H9 (cell line): ENCODE data around the gene DDX6. TPM values are rescaled to one million over a fixed set of nuclear protein-coding genes. Genes with fewer than 3 reads are reported as not detected.
"Not testable (repeated sequence)": the region's sequence is repeated elsewhere in the genome, so short reads cannot be mapped to it uniquely, and the experiment has no call there.

Experiments
- DNase-seq: peaks from one replicate; pipeline ENCODE4 v3.0.0-alpha.2; 2017
- H2AFZ ChIP-seq: one replicate; pipeline ENCODE4 v1.6.1; 2013; ENCODE audit warnings: mild to moderate bottlenecking, low read length, control low read depth, moderate library complexity
- H2AK5ac ChIP-seq: 2 replicates; pipeline ENCODE4 v1.6.1; 2013; ENCODE audit warnings: low read length, control low read depth, mixed read lengths; ENCODE audit not compliant: insufficient read length
- H2BK120ac ChIP-seq: one replicate; pipeline ENCODE4 v1.6.1; 2013; ENCODE audit warnings: low read depth, mild to moderate bottlenecking, low read length, control low read depth, inconsistent platforms; ENCODE audit not compliant: poor library complexity, severe bottlenecking
- H2BK12ac ChIP-seq: 2 replicates; pipeline ENCODE4 v1.6.1; 2013; ENCODE audit warnings: low read length, control low read depth, mixed read lengths, low read depth; ENCODE audit not compliant: insufficient read length
- H2BK15ac ChIP-seq: 2 replicates; pipeline ENCODE4 v1.6.1; 2013; ENCODE audit warnings: low read depth, low read length, control low read depth
- H2BK20ac ChIP-seq: one replicate; pipeline ENCODE4 v1.6.1; 2013; ENCODE audit warnings: low read depth, mild to moderate bottlenecking, low read length, control low read depth, inconsistent platforms; ENCODE audit not compliant: poor library complexity, severe bottlenecking
- H2BK5ac ChIP-seq: 2 replicates; pipeline ENCODE4 v1.6.1; 2013; ENCODE audit warnings: low read length, control low read depth, mixed read lengths; ENCODE audit not compliant: insufficient read length
- H3K14ac ChIP-seq: 2 replicates; pipeline ENCODE4 v1.6.1; 2013; ENCODE audit warnings: low read length, control low read depth; ENCODE audit not compliant: insufficient read depth
- H3K18ac ChIP-seq: 2 replicates; pipeline ENCODE4 v1.6.1; 2013; ENCODE audit warnings: low read depth, mild to moderate bottlenecking, mixed read lengths, low read length, control low read depth; ENCODE audit not compliant: insufficient read length
- H3K23ac ChIP-seq: 2 replicates; pipeline ENCODE4 v1.6.1; 2013; ENCODE audit warnings: low read length, control low read depth, mixed read lengths, low read depth; ENCODE audit not compliant: insufficient read length
- H3K23me2 ChIP-seq: 2 replicates; pipeline ENCODE4 v1.6.1; 2013; ENCODE audit warnings: low read depth, mild to moderate bottlenecking, mixed read lengths, low read length, control low read depth; ENCODE audit not compliant: insufficient read length, poor library complexity, severe bottlenecking
- H3K27ac ChIP-seq: 2 replicates; pipeline ENCODE4 v1.5.1; 2013; ENCODE audit warnings: low read length, control low read depth, mixed read lengths, low read depth; ENCODE audit not compliant: insufficient read length
- H3K27me3 ChIP-seq: 2 replicates; pipeline ENCODE4 v1.6.1; 2013; ENCODE audit warnings: low read length, control low read depth, inconsistent platforms; ENCODE audit not compliant: insufficient read depth
- H3K4ac ChIP-seq: 2 replicates; pipeline ENCODE4 v1.6.1; 2013; ENCODE audit warnings: low read depth, mild to moderate bottlenecking, control low read depth, inconsistent platforms, low read length, moderate library complexity
- H3K4me1 ChIP-seq: 2 replicates; pipeline ENCODE4 v1.6.1; 2013; ENCODE audit warnings: low read length, control low read depth, inconsistent platforms; ENCODE audit not compliant: insufficient read depth
- H3K4me2 ChIP-seq: 2 replicates; pipeline ENCODE4 v1.6.1; 2013; ENCODE audit warnings: low read length, control low read depth, mixed read lengths; ENCODE audit not compliant: insufficient read length, insufficient read depth
- H3K56ac ChIP-seq: 2 replicates; pipeline ENCODE4 v1.6.1; 2013; ENCODE audit warnings: low read depth, mild to moderate bottlenecking, mixed read lengths, low read length, control low read depth; ENCODE audit not compliant: insufficient read length
- H3K79me1 ChIP-seq: 2 replicates; pipeline ENCODE4 v1.6.1; 2013; ENCODE audit warnings: low read depth, mild to moderate bottlenecking, moderate library complexity, low read length, control low read depth, inconsistent platforms; ENCODE audit not compliant: insufficient read depth, poor library complexity, severe bottlenecking
- H3K79me2 ChIP-seq: 2 replicates; pipeline ENCODE4 v1.6.1; 2013; ENCODE audit warnings: low read length, control low read depth, inconsistent platforms; ENCODE audit not compliant: insufficient read depth
- H3K9ac ChIP-seq: 2 replicates; pipeline ENCODE4 v1.6.1; 2013; ENCODE audit warnings: low read length, control low read depth, mixed read lengths; ENCODE audit not compliant: insufficient read length; ENCODE audit errors: extremely low read depth
- H3K9me3 ChIP-seq: one replicate; pipeline ENCODE4 v1.6.1; 2013; ENCODE audit warnings: low read depth, low read length, inconsistent platforms; ENCODE audit not compliant: control insufficient read depth
- H3T11ph ChIP-seq: one replicate; pipeline ENCODE4 v1.6.1; 2013; ENCODE audit warnings: mild to moderate bottlenecking, low read length, control low read depth, inconsistent platforms
- H4K20me1 ChIP-seq: one replicate; pipeline ENCODE4 v1.6.1; 2013; ENCODE audit not compliant: control insufficient read depth, insufficient read length, insufficient read depth
- H4K5ac ChIP-seq: 2 replicates; pipeline ENCODE4 v1.6.1; 2013; ENCODE audit warnings: low read depth, mild to moderate bottlenecking, mixed read lengths, low read length, control low read depth; ENCODE audit not compliant: insufficient read length
- H4K8ac ChIP-seq: replicated peaks from 2 replicates; pipeline ENCODE4 v1.6.1; 2013; ENCODE audit warnings: low read length, control low read depth, mixed read lengths, low read depth; ENCODE audit not compliant: insufficient read length
- H4K91ac ChIP-seq: 2 replicates; pipeline ENCODE4 v1.6.1; 2013; ENCODE audit warnings: low read depth, mild to moderate bottlenecking, moderate library complexity, mixed read lengths, low read length, control low read depth; ENCODE audit not compliant: insufficient read length
- H3K27ac Mint-ChIP-seq, 3 experiments: 2 replicates in 2 of 3; 3 replicates in 1 of 3; pipeline ENCODE4 v1.8.0; 2020 to 2021; ENCODE audit warnings: mixed read lengths in 3 of 3, mild to moderate bottlenecking in 1 of 3, moderate library complexity in 1 of 3
- H3K27me3 Mint-ChIP-seq: 2 replicates; pipeline ENCODE4 v1.8.0; 2021; ENCODE audit warnings: low read depth, mild to moderate bottlenecking, moderate library complexity, mixed read lengths
- H3K36me3 Mint-ChIP-seq, 3 experiments: 2 replicates in 2 of 3; 3 replicates in 1 of 3; pipeline ENCODE4 v1.8.0; 2020 to 2021; ENCODE audit warnings: low read depth in 3 of 3, mixed read lengths in 3 of 3; ENCODE audit not compliant: insufficient read depth in 1 of 3
- H3K4me1 Mint-ChIP-seq, 2 experiments: 2 replicates each; pipeline ENCODE4 v1.8.0; 2020; ENCODE audit warnings: mixed read lengths in 2 of 2
- H3K4me3 Mint-ChIP-seq, 2 experiments: 2 replicates in 1 of 2; 3 replicates in 1 of 2; pipeline ENCODE4 v1.8.0; 2020 to 2021; ENCODE audit warnings: mild to moderate bottlenecking in 2 of 2, mixed read lengths in 2 of 2, moderate library complexity in 1 of 2
- H3K9me3 Mint-ChIP-seq, 2 experiments: 2 replicates in 1 of 2; 3 replicates in 1 of 2; pipeline ENCODE4 v1.8.0; 2020; ENCODE audit warnings: mild to moderate bottlenecking in 2 of 2, mixed read lengths in 2 of 2, moderate library complexity in 1 of 2
- WGBS: extraction: QIAGEN DNeasy Blood & Tissue Kit; methylation state at CpG from one replicate; pipeline ENCODE4 v1.1.7; 2013; ENCODE audit warnings: missing lambda C conversion rate, low lambda C conversion rate, mixed read lengths; ENCODE audit not compliant: insufficient read length; ENCODE audit errors: extremely low coverage; 5-methylcytosine and 5-hydroxymethylcytosine counted together
- total RNA-seq: library from RNA; stranded (reverse); gene quantifications from 2 replicates; pipeline ENCODE4 v1.2.1, GENCODE V29; 2021
- TF ChIP-seq, protein P1 (sequence below): fragments of 200-600 bp; sonication (generic); conservative IDR thresholded peaks from 3 replicates; pipeline ENCODE4 v1.8.0; 2021; ENCODE audit warnings: antibody characterized with exemption, mild to moderate bottlenecking

DDX6 gene
- total RNA-seq, 1 experiment from 2014 or later: 221 TPM

DNA sequence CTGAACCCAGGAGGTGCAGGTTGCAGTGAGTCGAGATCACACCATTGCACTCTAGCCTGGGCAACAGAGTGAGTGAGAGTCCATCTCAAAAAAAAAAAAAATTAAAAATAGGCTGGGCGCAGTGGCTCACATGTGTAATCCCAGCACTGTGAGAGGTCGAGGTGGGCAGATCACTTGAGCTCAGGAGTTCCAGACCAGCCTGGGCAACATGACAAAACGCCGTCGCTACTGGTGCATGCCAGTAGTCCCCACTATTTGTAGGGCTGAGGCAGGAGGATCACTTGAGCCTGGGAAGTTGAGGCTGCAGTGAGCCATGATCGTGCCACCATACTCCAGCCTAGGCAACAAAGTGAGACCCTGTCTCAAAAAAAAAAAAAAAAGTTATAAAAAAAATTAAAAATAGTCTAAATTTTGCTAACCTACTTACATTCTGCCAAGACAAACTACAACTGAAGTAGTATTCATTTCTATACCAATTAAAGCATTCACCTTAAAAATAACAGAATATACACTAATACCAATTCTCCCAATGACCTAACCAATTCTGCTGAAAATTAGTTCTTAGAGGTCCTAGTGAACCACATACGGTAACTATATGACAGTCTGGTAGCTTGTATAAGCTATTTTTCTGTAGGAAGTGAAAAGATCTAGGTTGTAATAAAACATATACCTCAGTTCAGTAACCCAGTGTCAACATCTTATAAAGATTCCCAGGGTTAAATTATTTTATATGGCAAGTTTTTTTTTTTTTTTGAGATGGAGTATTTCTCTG is 7.1 kb downstream of the DDX6 start:
- Histone ChIP-seq H4K5ac (no peak overlapping the region), H3K27ac (no peak overlapping the region), H2BK20ac (no peak overlapping the region), H3K4me2 (no peak overlapping the region), H2BK15ac (no peak overlapping the region), H2AK5ac (no peak overlapping the region), H3K4me1 (no peaks in the 10 kb centered on the region), H4K8ac (no peak overlapping the region), H3K23ac (no peak overlapping the region), H2BK5ac (no peak overlapping the region), H3K79me1 (peaks cover 11% of the 10 kb centered on the region), H3K27me3 (no peaks in the 10 kb centered on the region), H3K4ac (no peak overlapping the region), H2BK120ac (no peak overlapping the region), H3K79me2 (peaks cover 34% of the 10 kb centered on the region; the same call in 1 of the 2 replicates), H3K9me3 (no peaks in the 10 kb centered on the region), H3K9ac (no peak overlapping the region), H3K56ac (no peak overlapping the region), H4K91ac (no peak overlapping the region), H3K18ac (no peak overlapping the region), H3T11ph (no peak overlapping the region), H3K23me2 (no peaks in the 10 kb centered on the region), H2BK12ac (no peak overlapping the region), H4K20me1 (no peaks in the 10 kb centered on the region), H2AFZ (no peak overlapping the region), H3K14ac (no peak overlapping the region)
- TF ChIP-seq, protein P1, sequence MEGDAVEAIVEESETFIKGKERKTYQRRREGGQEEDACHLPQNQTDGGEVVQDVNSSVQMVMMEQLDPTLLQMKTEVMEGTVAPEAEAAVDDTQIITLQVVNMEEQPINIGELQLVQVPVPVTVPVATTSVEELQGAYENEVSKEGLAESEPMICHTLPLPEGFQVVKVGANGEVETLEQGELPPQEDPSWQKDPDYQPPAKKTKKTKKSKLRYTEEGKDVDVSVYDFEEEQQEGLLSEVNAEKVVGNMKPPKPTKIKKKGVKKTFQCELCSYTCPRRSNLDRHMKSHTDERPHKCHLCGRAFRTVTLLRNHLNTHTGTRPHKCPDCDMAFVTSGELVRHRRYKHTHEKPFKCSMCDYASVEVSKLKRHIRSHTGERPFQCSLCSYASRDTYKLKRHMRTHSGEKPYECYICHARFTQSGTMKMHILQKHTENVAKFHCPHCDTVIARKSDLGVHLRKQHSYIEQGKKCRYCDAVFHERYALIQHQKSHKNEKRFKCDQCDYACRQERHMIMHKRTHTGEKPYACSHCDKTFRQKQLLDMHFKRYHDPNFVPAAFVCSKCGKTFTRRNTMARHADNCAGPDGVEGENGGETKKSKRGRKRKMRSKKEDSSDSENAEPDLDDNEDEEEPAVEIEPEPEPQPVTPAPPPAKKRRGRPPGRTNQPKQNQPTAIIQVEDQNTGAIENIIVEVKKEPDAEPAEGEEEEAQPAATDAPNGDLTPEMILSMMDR: no peak
- Mint-ChIP-seq H3K27me3 (no peaks in the 10 kb centered on the region), H3K9me3 (no peaks in the 10 kb centered on the region), H3K4me3 (no peak overlapping the region), H3K36me3 (peaks cover 33 to 66% (median 59%) of the 10 kb centered on the region in 3 experiments), H3K27ac (peak overlapping the region in 1 of 3 experiments; percentile 34; a peak in 1 of 7 replicates), H3K4me1 (peaks cover 7 to 10% of the 10 kb centered on the region in 2 experiments)
- DNase-seq: no peak
- WGBS: no CpG with 5 or more reads among the region's 8 CpGs

DNA sequence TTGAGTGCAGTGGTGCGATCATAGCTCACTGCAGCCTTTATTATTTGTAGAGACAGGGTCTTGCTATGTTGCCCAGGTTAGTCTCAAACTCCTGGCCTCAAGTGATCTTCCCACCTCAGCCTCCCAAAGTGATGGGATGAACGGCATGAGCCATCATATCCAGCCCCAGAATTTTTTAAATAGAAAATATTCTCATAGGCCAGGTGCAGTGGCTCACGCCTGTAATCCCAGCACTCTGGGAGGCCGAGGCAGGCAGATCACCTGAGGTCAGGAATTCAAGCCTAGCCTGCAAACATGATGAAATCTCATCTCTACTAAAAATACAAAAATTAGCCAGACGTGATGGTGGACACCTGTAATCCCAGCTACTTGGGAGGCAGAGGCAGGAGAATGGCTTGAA is 7.6 kb downstream of the DDX6 start:
- H3T11ph ChIP-seq, H3K27me3 ChIP-seq, H3K18ac ChIP-seq, H4K91ac ChIP-seq, DNase-seq, H3K56ac ChIP-seq, H3K4me1 ChIP-seq, H3K4me2 ChIP-seq, H2AK5ac ChIP-seq, H3K23me2 ChIP-seq, H3K4me3 Mint-ChIP-seq, H2BK20ac ChIP-seq, H4K20me1 ChIP-seq, H3K9ac ChIP-seq, H3K4ac ChIP-seq, H4K5ac ChIP-seq, H2BK5ac ChIP-seq, H3K9me3 Mint-ChIP-seq, H3K4me1 Mint-ChIP-seq, H3K27me3 Mint-ChIP-seq, H2BK15ac ChIP-seq, H2BK120ac ChIP-seq, H3K9me3 ChIP-seq, H3K27ac ChIP-seq, H3K27ac Mint-ChIP-seq, H3K14ac ChIP-seq, H2BK12ac ChIP-seq, H4K8ac ChIP-seq, H2AFZ ChIP-seq, H3K23ac ChIP-seq: not testable (repeated sequence)
- Histone ChIP-seq H3K79me1 (peaks cover 11% of the 10 kb centered on the region), H3K79me2 (peaks cover 34% of the 10 kb centered on the region; the same call in 1 of the 2 replicates)
- H3K36me3 Mint-ChIP-seq: peaks cover 37 to 72% (median 64%) of the 10 kb centered on the region in 3 experiments
- WGBS: no CpG with 5 or more reads among the region's 5 CpGs
